D721Med (cell line): ENCODE data around the gene TIMP3.

Experiments used
- DNase-seq: peaks from one replicate; pipeline ENCODE4 v3.0.0; 2011; ENCODE audit warnings: low spot score; ENCODE audit not compliant: insufficient read length
- FAIRE-seq: peaks from 2 replicates; lab custom pipeline; 2011; peaks lifted over from hg19 to GRCh38; lab: Jason Lieb, UNC
- TF ChIP-seq, protein P1 (sequence below): IDR thresholded peaks from 2 replicates; pipeline ENCODE4 v1.5.1; 2012; ENCODE audit warnings: mild to moderate bottlenecking, control low read depth; ENCODE audit not compliant: insufficient read depth; ENCODE audit errors: missing control alignments

Gene TIMP3

DNA sequence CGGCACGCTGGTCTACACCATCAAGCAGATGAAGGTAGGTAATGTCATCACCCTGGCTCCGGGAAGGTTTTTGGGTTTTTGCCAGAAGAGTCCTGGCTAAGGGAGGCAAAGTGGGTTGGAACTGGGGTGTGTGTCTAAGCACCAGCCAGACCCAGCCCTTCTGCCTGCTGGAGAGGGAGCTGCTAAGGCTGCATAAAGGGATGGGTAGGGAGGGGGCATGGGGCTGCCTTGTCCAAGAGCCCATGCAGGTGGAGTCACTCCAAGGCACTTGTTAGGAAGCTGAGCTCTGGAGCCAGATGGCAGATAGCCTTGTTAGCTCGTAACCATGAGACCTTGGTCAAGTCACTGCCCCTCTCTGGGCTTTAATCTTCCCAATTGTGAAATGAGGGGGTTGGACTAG is 48.0 kb downstream of the TIMP3 start:
- DNase-seq, result no peak
- TF ChIP-seq, protein P1, sequence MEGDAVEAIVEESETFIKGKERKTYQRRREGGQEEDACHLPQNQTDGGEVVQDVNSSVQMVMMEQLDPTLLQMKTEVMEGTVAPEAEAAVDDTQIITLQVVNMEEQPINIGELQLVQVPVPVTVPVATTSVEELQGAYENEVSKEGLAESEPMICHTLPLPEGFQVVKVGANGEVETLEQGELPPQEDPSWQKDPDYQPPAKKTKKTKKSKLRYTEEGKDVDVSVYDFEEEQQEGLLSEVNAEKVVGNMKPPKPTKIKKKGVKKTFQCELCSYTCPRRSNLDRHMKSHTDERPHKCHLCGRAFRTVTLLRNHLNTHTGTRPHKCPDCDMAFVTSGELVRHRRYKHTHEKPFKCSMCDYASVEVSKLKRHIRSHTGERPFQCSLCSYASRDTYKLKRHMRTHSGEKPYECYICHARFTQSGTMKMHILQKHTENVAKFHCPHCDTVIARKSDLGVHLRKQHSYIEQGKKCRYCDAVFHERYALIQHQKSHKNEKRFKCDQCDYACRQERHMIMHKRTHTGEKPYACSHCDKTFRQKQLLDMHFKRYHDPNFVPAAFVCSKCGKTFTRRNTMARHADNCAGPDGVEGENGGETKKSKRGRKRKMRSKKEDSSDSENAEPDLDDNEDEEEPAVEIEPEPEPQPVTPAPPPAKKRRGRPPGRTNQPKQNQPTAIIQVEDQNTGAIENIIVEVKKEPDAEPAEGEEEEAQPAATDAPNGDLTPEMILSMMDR, result no peak
- FAIRE-seq, result no peak

DNA sequence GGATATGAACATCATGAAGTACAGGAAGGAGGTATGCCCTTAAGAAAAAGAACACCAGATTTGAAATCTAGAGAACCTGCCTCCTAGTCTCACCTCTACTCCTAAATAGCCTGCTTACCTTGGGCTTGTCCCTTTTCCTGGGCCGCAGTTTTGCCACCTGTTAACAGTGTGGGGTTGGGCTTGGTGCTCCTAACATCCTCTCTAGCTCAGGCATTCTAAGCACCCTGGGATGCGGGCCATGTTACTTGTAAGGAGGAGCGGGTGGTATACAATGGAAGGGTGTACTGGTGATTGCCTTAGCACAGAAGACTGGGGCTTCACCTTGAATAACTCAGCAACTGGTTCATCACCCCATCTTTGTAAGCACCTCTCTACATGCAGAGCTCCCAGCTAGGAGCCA is 48.7 kb downstream of the TIMP3 start:
- FAIRE-seq (no peak), DNase-seq (no peak)
- TF ChIP-seq, protein P1, result no peak

DNA sequence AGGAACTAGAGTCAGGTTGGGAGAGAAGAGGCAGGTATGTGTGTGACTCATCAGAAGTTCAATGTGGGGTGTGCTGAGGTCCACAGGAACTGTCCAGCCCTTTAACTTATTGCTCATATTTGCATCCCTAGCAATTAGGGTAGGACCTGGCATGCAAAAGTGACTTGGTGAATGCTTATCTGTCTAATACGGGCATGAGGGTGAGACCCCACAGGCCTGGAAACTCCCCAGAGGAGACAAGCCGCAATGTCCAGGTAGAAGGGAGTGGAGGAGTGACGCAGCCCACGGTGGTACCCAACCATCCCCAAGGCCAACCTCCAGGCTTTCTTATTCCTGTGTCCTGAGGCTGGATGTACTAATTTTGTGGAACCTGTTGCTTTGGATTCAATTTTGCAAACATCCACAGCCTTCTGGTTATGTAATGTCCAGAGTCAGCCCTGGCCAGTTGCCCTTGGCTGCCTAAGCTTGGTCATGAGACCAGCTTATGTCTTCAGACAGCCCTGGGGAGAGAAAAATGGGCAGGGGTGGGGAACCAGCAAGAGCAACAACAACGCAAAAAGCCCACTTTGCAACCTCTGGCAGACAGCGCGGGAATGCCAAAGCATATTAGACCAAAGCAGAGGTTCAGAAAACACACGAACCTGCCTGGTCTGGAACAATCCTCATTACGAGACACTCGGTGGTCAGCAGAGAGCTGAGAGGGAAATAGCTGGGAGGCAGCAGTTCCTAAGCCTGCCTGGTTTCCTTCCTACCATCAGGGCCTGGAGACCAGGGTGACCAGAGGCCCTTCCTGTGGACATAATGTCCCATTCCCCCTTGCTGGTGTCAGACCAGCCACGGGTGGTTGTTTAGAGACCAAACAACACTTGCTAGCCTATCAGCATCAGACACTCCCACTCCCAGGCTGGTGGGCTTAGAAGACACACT is 49.3 kb downstream of the TIMP3 start:
- no peak for FAIRE-seq
- TF ChIP-seq, protein P1, result no peak
- DNase-seq, result no peak

DNA sequence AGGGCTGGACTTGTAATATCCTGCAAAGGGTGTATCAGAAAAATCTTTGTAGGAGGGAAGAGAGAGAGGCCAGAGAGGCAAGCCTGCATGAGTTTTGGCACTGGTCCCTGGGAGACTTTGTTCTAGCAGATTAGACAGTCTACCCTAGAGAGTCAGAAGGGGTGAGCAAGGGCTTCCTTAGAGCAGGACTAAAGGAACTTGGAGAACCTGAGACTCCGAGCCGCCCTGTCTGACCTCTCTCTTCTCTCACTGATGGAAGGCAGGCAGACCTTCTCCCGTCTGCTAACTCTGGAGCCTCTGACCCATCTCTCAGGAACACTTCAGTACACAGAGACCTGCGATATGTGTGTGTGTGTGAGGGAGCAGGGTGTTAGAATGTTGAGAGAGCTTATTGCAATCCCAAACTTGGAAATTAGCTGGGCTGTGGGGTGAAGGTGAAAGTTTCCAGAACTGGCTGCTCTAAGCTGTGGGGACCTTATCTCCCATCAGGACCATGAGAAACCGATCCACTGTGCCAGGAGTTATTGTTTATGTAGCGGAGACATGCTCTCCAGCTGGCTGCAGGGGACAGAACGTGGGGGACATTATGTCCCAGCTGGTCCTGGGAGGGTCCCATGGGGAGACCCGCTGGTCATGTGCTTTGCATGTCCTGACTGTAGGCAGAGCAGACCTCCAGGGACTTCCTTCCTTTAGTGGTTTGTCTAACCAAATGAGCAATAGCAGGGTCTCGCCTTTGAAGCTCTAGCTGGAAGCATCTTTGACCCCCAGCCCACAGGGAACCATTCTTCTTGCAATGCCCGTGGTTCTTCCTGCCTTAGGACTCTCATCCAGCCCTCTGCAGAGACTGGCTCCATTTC is 51.1 kb downstream of the TIMP3 start:
- DNase-seq (no peak), FAIRE-seq (no peak)
- TF ChIP-seq, protein P1, result no peak

DNA sequence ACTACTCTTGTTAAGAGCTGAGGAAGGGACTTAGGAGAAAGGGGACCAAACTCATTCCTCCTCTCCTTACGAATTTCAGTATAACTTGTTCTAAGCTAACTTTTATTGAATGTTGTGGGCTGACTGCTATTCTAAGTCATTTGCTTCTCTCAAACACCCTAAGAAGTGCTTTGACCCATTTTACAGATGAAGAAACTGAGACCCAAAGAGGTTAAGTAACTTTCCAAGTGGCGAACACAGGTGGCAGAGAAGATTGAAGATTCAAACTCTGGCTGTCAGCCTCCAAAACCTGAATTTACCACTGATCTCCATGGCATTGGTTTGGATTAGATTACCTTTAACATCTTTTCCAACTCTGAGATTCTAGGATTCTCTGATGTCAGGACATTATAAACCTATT is 52.2 kb downstream of the TIMP3 start:
- TF ChIP-seq, protein P1, result no peak
- FAIRE-seq (no peak), DNase-seq (no peak)

DNA sequence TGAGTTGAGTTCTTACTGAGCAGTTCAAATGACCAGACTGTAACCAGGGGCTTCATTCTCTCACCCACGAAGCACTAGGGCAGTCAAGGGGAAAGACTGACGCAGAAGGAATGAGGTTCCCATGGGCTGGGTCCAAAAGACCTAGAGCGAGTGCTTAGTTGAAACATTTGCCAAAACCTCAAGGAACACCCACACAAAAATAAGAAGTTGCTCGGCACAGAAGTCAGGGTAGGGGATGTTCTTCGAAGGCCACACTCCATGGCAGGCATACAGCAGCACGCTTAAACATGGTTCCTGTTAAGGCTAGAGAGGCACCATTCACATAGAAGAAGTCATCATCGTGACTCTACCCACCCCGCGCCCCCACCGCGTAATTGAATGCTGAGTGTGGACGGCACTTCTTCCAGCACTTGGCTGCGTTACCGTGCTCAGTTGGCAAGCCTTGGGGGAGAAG is 52.9 kb downstream of the TIMP3 start:
- TF ChIP-seq, protein P1, result no peak
- FAIRE-seq (no peak), DNase-seq (no peak)
